PC-3 (cell line): Measurements from ENCODE around the gene UBE2L3.
"Not testable (repeated sequence)": the region's sequence is repeated elsewhere in the genome, so short reads cannot be mapped to it uniquely, and the experiment has no call there.

Experiments
- EZH2 ChIP-seq: fragments of 300-600 bp; sonication (generic); IDR thresholded peaks from one replicate; pipeline ENCODE4 v1.6.1; 2017; ENCODE audit warnings: antibody characterized with exemption, mild to moderate bottlenecking, low read length; ENCODE audit not compliant: unreplicated experiment
- TF ChIP-seq, protein P1 (sequence below): fragments of 300-600 bp; sonication (generic); conservative IDR thresholded peaks from 2 replicates; pipeline ENCODE4 v1.5.1; 2017; ENCODE audit warnings: antibody characterized with exemption, low read depth, mild to moderate bottlenecking, low read length

DNA sequence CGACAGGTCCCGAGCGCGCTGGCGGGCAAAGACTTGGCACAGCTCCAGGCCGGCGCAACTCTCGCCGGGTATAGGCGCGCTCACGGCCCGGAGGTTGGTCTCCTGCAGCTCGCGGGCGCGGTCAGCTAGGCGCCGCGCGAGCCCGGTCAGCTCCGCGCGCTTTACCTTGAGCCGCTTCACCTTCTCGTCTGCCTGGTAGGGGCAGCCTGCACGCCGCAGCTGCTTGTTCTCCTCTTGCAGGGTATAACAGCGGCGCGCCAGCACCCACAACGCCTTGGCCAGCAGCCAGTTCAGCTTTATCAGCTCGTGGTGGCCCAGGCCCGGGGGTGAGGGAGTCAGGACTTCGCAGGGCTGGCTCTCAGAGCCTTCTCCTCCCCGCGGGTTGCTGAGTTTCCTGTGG lies 18.0 kb upstream of the UBE2L3 start:
- TF ChIP-seq, protein P1, sequence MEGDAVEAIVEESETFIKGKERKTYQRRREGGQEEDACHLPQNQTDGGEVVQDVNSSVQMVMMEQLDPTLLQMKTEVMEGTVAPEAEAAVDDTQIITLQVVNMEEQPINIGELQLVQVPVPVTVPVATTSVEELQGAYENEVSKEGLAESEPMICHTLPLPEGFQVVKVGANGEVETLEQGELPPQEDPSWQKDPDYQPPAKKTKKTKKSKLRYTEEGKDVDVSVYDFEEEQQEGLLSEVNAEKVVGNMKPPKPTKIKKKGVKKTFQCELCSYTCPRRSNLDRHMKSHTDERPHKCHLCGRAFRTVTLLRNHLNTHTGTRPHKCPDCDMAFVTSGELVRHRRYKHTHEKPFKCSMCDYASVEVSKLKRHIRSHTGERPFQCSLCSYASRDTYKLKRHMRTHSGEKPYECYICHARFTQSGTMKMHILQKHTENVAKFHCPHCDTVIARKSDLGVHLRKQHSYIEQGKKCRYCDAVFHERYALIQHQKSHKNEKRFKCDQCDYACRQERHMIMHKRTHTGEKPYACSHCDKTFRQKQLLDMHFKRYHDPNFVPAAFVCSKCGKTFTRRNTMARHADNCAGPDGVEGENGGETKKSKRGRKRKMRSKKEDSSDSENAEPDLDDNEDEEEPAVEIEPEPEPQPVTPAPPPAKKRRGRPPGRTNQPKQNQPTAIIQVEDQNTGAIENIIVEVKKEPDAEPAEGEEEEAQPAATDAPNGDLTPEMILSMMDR, result not testable (repeated sequence)
- TF ChIP-seq EZH2, result not testable (repeated sequence)
